Ramos (cell line): ENCODE data around the gene PCNA.
"Not testable (repeated sequence)": the region's sequence is repeated elsewhere in the genome, so short reads cannot be mapped to it uniquely, and the experiment has no call there.

Experiments
- in situ Hi-C: fragments of 300-500 bp; cut with MboI; formaldehyde crosslinking; loops from one replicate; pipeline ENCODE4 v1.14.3; 2022; ENCODE audit warnings: low sequenced_read_pairs; ENCODE audit not compliant: unreplicated experiment

PCNA gene

GRCh38 chr20:5071942-5072341 is 47.8 kb downstream of the PCNA start:
- in situ Hi-C loops = not testable (repeated sequence)

- in situ Hi-C loops = no loop called here
These were observed 49.2 kb downstream of the PCNA start for GRCh38 chr20:5070570-5070969.

- in situ Hi-C loops = no loop called here
These were observed 49.7 kb downstream of the PCNA start for GRCh38 chr20:5070081-5070480.

GRCh38 chr20:5069141-5069806 is 50.5 kb downstream of the PCNA start:
- in situ Hi-C loops = no loop called here

GRCh38 chr20:5067877-5068645 is 51.7 kb downstream of the PCNA start:
- in situ Hi-C loops = no loop called here

GRCh38 chr20:5065879-5066383 is 53.8 kb downstream of the PCNA start:
- in situ Hi-C loops = no loop called here

GRCh38 chr20:5065166-5065878 is 54.4 kb downstream of the PCNA start:
- in situ Hi-C loops = no loop called here
